Memory B cell (primary cell): Measurements from ENCODE around the gene LSS.
"Not testable (repeated sequence)": the region's sequence is repeated elsewhere in the genome, so short reads cannot be mapped to it uniquely, and the experiment has no call there.

Experiments
- ATAC-seq: fragments of 150-1000 bp; cut with Tn5 transposase; 2 replicates; pipeline ENCODE4 v1.10.0; 2021; ENCODE audit warnings: low read depth, mild to moderate bottlenecking, moderate library complexity
- DNase-seq, 2 donors: peaks; one replicate each; pipeline ENCODE4 v3.0.0; 2022; ENCODE audit warnings: low spot score in 2 of 2
- H3K27ac Mint-ChIP-seq: one replicate; pipeline ENCODE4 v1.8.0; 2022; ENCODE audit warnings: mild to moderate bottlenecking, moderate library complexity, mixed read lengths
- H3K27me3 Mint-ChIP-seq: one replicate; pipeline ENCODE4 v1.8.0; 2022; ENCODE audit warnings: mixed read lengths
- H3K36me3 Mint-ChIP-seq: one replicate; pipeline ENCODE4 v1.8.0; 2022; ENCODE audit warnings: mild to moderate bottlenecking, mixed read lengths
- H3K4me1 Mint-ChIP-seq: one replicate; pipeline ENCODE4 v1.8.0; 2022; ENCODE audit warnings: mixed read lengths
- H3K4me3 Mint-ChIP-seq: one replicate; pipeline ENCODE4 v1.8.0; 2022; ENCODE audit warnings: mild to moderate bottlenecking, moderate library complexity, mixed read lengths
- H3K9me3 Mint-ChIP-seq: one replicate; pipeline ENCODE4 v1.8.0; 2022; ENCODE audit warnings: mixed read lengths

LSS gene

DNA sequence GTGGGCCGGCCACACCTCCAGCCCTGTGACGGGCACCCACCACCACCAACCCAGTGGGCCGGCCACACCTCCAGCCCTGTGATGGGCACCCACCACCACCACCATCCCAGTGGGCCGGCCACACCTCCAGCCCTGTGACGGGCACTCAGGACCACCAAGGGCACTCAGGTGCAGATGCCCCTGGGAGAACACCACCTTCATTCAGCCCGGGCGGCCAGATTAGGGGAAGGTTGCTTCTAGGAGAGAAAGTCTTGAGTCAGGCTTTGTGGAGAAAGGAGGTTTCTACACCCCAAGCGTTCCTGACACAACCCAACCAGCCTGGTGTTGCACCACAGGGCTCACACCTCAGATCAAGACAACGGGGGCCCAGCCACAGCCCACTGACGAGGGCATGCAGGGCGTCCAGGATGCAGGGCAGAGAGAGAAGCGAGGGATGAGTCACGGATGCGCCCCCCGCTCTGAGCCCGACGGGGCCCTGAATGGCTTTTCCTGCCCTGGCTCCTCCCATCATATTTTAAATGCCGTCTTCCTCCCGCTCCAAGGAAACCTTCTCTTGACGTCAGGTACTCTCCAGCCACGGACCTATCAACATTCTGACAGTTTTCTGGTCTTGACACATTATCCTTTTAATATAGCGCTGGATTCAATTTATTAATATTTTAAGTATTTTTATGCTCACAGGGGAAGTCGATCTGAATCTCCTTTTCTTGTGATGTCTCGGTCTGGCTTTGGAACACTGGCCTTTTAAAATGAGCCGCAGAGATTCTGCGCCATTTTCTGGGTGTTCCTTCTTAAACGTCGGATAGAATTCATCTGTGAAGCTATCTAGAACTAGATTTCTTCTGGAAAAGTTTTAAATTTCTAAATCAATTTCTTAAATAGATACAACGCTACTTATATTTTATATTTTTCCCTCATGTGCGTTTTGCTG is 43.7 kb downstream of the LSS start:
- Mint-ChIP-seq H3K4me1 (no peaks in the 10 kb centered on the region), H3K36me3 (no peaks in the 10 kb centered on the region), H3K9me3 (no peaks in the 10 kb centered on the region), H3K27ac (peak overlapping the region; percentile 81), H3K4me3 (peak overlapping the region; percentile 93), H3K27me3 (no peaks in the 10 kb centered on the region)
- DNase-seq (peak; percentile 72 to 75), ATAC-seq (peak; percentile 80)

DNA sequence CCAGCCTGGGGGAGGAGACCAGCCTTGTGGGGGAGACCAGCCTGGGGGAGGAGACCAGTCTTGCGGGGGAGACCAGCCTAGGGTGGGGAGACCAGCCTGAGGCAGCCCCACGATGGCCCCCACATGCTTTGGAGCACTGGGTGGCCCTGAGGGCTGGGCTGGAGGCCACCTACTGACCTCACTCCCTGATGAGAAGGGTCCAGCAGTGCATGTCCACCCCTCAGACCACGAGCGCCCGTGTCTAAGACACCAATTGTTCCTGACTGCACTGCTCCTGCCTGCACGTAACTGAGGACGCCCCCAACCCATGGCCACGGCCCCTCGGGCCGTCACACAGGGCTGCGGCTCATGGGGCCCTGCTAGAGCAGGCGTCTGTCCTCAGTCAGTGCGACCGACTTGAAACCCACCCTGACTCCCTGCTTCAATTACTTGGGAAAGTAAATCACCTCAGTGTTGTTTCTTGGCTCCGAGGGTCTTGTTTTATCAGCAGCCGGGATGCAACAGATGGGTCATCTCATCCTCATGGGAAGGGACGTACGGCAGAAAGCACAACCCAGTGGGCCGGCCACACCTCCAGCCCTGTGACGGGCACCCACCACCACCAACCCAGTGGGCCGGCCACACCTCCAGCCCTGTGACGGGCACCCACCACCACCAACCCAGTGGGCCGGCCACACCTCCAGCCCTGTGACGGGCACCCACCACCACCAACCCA is 44.5 kb downstream of the LSS start, which contains the start of gene SPATC1L:
Gene SPATC1L (minus strand): TSS at position 550 of the 715 bp plus-strand sequence. CDS start 1,643 bp downstream, outside the sequence.
- H3K27me3 Mint-ChIP-seq, result no peaks in the 10 kb centered on the region
- H3K27ac Mint-ChIP-seq, result peak within 1 kb of the TSS; percentile 81

DNA sequence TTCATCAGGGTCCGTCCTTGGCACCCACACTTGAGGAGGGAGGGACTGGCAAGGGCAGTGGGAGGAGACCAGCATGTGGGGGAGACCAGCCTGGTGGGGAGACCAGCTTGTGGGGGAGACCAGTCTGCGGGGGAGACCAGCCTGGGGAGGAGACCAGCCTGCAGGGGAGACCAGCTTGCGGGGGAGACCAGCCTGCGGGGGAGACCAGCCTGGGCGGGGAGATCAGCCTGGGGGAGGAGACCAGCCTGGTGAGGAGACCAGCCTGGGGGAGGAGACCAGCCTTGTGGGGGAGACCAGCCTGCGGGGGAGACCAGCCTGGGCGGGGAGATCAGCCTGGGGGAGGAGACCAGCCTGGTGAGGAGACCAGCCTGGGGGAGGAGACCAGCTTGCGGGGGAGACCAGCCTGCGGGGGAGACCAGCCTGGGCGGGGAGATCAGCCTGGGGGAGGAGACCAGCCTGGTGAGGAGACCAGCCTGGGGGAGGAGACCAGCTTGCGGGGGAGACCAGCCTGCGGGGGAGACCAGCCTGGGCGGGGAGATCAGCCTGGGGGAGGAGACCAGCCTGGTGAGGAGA is 45.2 kb downstream of the LSS start:
- not testable (repeated sequence) for ATAC-seq, DNase-seq, H3K27me3 Mint-ChIP-seq, H3K9me3 Mint-ChIP-seq, H3K36me3 Mint-ChIP-seq, H3K4me1 Mint-ChIP-seq, H3K27ac Mint-ChIP-seq
- H3K4me3 Mint-ChIP-seq, result peak overlapping the region; percentile 72

More for the DNA sequence above, 44.5 kb downstream of the LSS start, which contains the start of gene SPATC1L:
- Mint-ChIP-seq H3K9me3 (no peaks in the 10 kb centered on the region), H3K4me1 (no peaks in the 10 kb centered on the region), H3K36me3 (no peaks in the 10 kb centered on the region), H3K4me3 (peak within 1 kb of the TSS; percentile 93)
- peak; percentile 71 for ATAC-seq
- DNase-seq, result peak; percentile 9 to 47

DNA sequence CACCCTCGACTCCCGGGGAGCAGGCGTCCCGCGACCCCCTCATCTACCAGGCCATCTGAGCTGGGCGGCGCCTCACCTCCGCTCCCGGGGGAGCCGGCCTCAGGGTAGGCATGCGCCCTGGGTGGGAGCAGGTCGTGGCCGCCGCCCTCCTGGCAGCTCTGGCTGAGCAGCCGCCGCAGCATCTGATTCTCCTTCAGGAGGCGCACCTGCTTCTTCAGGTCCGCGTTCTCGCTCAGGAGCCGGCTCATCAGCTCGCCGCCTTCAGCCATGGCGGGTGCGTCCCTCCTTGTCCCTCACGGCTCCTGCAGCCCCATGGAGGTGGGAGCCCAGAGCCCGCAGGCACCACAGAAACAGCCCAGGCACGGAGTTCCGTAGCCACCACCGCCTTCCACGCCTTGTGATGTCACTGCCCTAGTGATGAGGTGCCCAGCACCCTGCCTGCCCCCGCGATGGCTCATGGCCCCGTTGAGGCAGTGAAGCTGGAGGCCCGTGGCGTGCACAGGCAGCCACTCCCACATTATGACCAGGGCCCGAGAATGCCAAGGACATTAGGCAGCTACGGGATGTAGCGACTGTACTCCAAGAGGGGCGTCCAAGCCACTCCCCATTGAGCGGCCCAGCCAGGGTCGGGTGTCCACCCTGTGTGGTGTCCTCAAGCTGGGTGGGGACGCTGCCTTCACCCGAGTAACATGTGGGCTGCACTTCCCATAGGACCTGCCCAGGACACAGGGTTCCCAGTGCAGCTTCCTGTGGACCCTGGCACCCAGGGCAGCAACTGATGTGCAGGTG is 45.8 kb downstream of the LSS start:
- no peak overlapping the region for H3K27ac Mint-ChIP-seq
- ATAC-seq, result no peak
- peak overlapping the region; percentile 72 for H3K4me3 Mint-ChIP-seq
- peaks cover 2% of the 10 kb centered on the region for H3K36me3 Mint-ChIP-seq
- no peaks in the 10 kb centered on the region for H3K27me3 Mint-ChIP-seq
- H3K4me1 Mint-ChIP-seq, result peaks cover 2% of the 10 kb centered on the region
- no peak for DNase-seq
- H3K9me3 Mint-ChIP-seq, result peaks cover under 1% of the 10 kb centered on the region

DNA sequence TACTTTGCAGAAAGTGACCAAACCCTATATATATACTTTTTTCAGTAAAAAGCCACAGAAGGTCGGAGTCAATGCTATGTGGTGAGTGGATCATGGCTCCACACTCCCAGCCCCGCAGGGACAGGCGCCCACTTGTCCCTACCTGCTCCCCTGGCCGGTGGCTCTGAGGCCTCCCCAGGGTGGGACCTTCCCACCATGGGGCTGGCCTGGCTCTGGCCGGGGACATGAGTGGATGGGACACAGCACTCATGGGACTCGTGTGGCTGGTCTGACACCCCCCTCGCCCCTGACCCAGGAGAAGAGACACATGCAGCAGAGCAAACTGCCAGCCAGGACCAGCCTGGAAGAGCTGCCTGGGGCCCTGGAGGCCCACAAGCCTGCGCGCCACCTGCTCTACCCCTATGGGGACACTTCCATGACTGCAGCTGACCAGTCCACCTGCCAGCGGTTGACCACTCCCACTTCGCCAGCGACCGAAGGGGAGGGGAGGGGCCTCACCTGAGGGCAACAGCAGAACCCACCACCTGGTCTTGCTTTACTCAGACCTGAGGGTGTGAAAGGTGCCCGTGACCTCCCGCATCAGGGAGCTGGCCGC is 46.5 kb downstream of the LSS start:
- ATAC-seq, result no peak
- H3K27me3 Mint-ChIP-seq, result no peaks in the 10 kb centered on the region
- H3K4me3 Mint-ChIP-seq, result no peak overlapping the region
- peaks cover 1% of the 10 kb centered on the region for H3K9me3 Mint-ChIP-seq
- peaks cover 2% of the 10 kb centered on the region for H3K4me1 Mint-ChIP-seq
- H3K36me3 Mint-ChIP-seq, result peaks cover 2% of the 10 kb centered on the region
- no peak overlapping the region for H3K27ac Mint-ChIP-seq
- no peak for DNase-seq

DNA sequence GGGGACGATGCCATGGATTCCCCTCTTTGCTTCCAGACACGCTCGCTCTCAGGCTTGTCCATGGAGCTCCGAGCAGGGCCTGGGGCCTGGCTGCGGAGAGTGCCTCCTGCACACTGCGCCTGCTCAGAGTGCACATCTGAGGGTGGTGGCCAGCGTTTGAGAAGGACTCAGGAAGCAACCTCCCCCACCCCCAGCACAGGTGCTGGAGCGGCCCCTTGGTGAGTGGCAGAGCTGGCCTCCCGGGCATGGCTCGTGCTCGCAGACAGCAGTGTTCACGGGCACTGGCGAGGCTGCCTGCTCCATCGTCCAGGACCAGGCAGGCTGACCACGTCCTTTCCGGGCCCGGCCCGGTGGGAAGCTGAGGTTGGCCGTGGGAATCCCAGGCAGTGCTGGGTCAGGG is 47.1 kb downstream of the LSS start:
- H3K9me3 Mint-ChIP-seq, result peaks cover 1% of the 10 kb centered on the region
- no peak overlapping the region for H3K4me3 Mint-ChIP-seq
- peaks cover 2% of the 10 kb centered on the region for H3K4me1 Mint-ChIP-seq
- H3K36me3 Mint-ChIP-seq, result peaks cover 2% of the 10 kb centered on the region
- H3K27ac Mint-ChIP-seq, result no peak overlapping the region
- DNase-seq (no peak), ATAC-seq (no peak)
- no peaks in the 10 kb centered on the region for H3K27me3 Mint-ChIP-seq

DNA sequence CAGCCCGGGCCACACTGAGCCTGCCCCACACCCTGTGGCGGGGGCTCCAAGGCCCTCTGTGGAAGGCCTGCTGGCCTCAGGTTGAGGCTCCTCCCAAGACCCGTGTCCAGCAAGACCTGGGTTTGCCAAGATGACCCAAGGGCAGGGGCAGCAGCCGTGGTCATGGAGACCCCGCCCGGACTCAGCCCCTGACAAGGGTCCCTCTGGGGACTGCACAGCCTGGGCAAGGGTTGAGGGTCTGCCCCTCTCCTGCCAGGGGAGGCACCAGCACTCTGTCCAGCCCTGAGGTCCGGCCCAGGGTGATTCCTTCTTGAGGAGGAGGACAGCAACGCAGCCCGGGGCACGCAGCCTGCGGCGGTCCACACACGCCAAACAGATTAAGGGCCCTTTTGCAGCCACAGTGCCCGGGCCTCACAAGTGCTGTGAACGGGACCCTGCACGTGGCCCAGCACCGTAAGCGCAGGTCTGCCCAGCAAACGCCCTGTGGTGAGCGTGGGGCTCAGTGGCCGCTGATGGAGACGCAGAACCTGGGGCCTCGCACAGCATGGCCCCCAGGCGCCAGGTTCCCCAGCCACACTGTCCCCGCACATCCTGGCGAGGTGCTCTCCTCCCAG is 47.7 kb downstream of the LSS start:
- DNase-seq (no peak), ATAC-seq (no peak)
- Mint-ChIP-seq H3K4me1 (peaks cover 2% of the 10 kb centered on the region), H3K9me3 (peaks cover 5% of the 10 kb centered on the region), H3K27ac (no peak overlapping the region), H3K27me3 (peaks cover 2% of the 10 kb centered on the region), H3K4me3 (no peak overlapping the region), H3K36me3 (peaks cover 6% of the 10 kb centered on the region)

DNA sequence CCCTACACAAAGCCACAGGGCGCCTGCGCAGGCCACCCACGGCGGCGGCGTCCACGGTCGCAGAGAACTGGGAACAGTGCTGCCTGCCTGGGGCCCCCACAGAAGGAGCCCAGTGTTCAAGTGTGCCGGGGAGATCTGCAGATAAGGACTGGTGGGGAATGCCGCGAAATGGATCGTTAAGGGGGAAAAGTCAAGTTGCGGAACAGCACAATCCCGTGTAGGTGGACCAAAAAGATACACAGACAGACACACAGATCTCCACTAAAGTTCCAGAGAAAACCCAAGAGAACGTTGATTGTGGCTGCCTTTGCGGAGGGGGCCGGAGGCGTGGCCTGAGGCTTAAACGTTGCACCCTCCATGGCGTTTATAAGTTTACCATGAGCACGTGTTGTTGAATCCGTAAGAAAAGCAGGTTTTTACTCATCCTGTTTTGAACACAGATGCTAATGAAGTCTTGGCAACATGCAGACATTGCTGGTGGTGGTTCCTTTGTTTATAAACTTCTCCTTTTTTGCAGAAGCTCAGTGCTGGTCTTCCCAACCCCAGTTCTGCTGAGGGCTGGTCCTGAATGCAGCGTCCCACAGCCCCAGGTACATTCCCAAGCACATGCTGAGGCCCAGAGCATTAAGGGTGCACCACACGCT is 48.4 kb downstream of the LSS start:
- ATAC-seq (no peak), DNase-seq (no peak)
- H3K4me3 Mint-ChIP-seq, result no peak overlapping the region
- peaks cover 6% of the 10 kb centered on the region for H3K36me3 Mint-ChIP-seq
- peaks cover 5% of the 10 kb centered on the region for H3K9me3 Mint-ChIP-seq
- H3K27me3 Mint-ChIP-seq, result peaks cover 2% of the 10 kb centered on the region
- no peak overlapping the region for H3K27ac Mint-ChIP-seq
- H3K4me1 Mint-ChIP-seq, result peaks cover 2% of the 10 kb centered on the region

DNA sequence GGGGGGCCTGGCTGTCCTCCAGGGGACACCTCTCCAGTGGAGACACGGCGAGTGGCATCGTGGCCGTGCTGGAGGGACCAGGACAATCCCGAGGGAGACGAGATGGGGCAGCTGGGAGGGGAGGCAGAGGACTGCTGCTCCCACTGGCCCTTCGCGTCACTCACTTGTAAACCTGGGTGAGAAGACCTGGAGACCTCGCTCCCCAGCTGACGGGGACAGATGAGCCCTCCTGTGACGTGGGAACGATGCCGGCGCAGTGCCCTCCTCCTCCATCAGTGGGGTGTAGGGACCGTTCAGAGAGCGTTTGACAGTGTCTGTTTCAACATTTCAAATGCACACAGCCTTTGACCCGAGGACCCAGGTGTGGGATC is 48.9 kb downstream of the LSS start:
- Mint-ChIP-seq H3K36me3 (peaks cover 10% of the 10 kb centered on the region), H3K4me1 (peaks cover 2% of the 10 kb centered on the region), H3K4me3 (no peak overlapping the region), H3K27ac (no peak overlapping the region), H3K9me3 (peaks cover 7% of the 10 kb centered on the region), H3K27me3 (peaks cover 2% of the 10 kb centered on the region)
- ATAC-seq (no peak), DNase-seq (no peak)

DNA sequence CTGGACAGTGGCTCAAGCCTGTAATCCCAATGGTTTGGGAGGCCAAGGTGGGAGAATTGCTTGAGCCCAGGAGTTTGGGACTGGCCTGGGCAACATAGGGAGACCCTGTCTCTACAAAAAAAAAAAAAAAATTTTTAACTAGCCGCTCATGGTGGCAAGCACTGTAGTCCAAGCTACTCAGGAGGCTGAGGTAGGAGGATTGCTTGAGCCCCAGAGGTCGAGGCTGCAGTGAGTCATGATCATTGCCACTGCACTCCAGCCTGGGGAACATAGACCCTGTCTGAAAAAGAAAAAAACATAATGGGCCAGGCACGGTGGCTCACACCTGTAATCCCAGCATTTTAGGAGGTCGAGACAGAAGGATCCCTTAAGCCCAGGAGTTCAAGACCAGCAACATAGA is 49.6 kb downstream of the LSS start:
- Mint-ChIP-seq H3K36me3 (peaks cover 15% of the 10 kb centered on the region), H3K27ac (no peak overlapping the region), H3K27me3 (peaks cover 2% of the 10 kb centered on the region), H3K4me1 (peaks cover 2% of the 10 kb centered on the region), H3K4me3 (no peak overlapping the region), H3K9me3 (peaks cover 9% of the 10 kb centered on the region)
- no peak for ATAC-seq
- no peak for DNase-seq

DNA sequence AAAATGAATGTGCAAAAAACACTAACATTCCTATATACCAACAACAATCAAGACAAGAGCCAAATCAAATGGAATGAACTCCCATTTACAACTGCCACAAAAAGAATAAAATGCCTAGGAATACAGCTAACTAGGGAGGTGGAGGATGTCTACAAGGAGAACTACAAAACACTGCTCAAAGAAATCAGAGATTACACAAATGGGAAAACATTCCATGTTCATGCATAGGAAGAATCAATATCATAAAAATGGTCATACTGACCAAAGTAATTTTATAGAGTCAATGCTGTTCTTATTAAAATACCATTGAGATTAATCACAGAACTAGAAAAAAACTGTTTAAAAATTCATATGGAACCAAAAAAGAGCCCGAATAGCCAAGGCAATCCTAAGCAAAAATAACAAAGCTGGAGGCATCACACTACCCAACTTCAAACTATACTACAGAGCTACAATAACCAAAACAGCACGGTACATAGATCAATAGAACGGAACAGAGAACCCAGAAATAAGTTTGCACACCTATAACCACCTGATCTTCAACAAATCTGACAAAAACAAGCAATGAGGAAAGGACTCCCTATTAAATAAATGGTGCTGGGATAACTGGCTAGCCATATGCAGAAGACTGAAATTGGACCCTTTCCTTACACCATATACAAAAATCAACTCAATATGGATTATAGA is 52.0 kb downstream of the LSS start:
- H3K4me3 Mint-ChIP-seq, H3K4me1 Mint-ChIP-seq, ATAC-seq, DNase-seq, H3K9me3 Mint-ChIP-seq, H3K27me3 Mint-ChIP-seq, H3K27ac Mint-ChIP-seq: not testable (repeated sequence)
- peaks cover 17% of the 10 kb centered on the region for H3K36me3 Mint-ChIP-seq

DNA sequence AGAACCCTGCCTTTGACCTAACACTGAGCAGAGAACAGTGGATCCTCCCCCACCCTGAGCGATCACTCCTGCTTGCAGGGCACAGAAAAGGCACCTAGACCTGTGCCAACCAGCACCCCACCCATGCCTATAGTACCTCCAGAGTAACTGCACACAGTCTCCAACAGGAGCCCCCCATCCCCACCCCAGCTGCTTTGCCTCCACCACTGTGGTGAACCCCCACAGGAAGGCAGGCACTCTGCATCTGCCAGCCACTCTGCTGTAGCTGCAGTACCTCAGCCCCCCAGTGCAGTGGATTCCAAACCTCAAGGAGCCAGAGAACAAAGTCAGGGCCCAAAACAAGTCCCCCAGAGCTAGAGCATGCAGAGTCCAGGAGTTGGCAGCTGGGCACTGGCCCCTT is 55.0 kb downstream of the LSS start:
- Mint-ChIP-seq H3K9me3 (peaks cover 9% of the 10 kb centered on the region), H3K36me3 (peaks cover 20% of the 10 kb centered on the region), H3K27me3 (peaks cover 10% of the 10 kb centered on the region), H3K4me3 (no peak overlapping the region), H3K27ac (no peak overlapping the region), H3K4me1 (peaks cover 10% of the 10 kb centered on the region)
- DNase-seq (no peak), ATAC-seq (no peak)
